CD14-positive monocyte (primary cell): Measurements from ENCODE around the gene GPSM1. TPM values are rescaled to one million over a fixed set of nuclear protein-coding genes. Genes with fewer than 3 reads are reported as not detected.

Source experiments
- DNase-seq, 3 donors: peaks; one replicate each; pipeline ENCODE4 v3.0.0-alpha.2; 2011 to 2022
- H2AFZ ChIP-seq: 2 replicates; pipeline ENCODE4 v1.6.0; 2012; ENCODE audit warnings: mild to moderate bottlenecking, low read depth, low read length, inconsistent platforms; ENCODE audit not compliant: insufficient read depth, poor library complexity, severe bottlenecking
- H3K27ac ChIP-seq, 2 donors: 1 replicate in 1 of 2; 2 replicates in 1 of 2; pipeline ENCODE4 v1.5.1; 2012 to 2013; ENCODE audit warnings: low read length in 2 of 2, control low read depth in 1 of 2, inconsistent platforms in 1 of 2, low read depth in 1 of 2, mild to moderate bottlenecking in 1 of 2
- H3K27me3 ChIP-seq, 2 donors: one replicate each; pipeline versions ENCODE4 v1.6.0 to v1.6.1; 2011 to 2013; ENCODE audit warnings: low read length in 2 of 2; ENCODE audit not compliant: control insufficient read depth in 2 of 2, insufficient read depth in 2 of 2
- H3K36me3 ChIP-seq, 2 donors: replicated peaks in 1 of 2; 1 replicate in 1 of 2; 2 replicates in 1 of 2; pipeline versions ENCODE4 v1.5.1 to v1.6.1; 2012 to 2013; ENCODE audit warnings: low read length in 2 of 2, control low read depth in 1 of 2, inconsistent platforms in 1 of 2, mild to moderate bottlenecking in 1 of 2; ENCODE audit not compliant: insufficient read depth in 2 of 2, control insufficient read depth in 1 of 2
- H3K4me1 ChIP-seq, 2 donors: 1 replicate in 1 of 2; 2 replicates in 1 of 2; pipeline versions ENCODE4 v1.5.1 to v1.6.1; 2012 to 2013; ENCODE audit warnings: low read length in 2 of 2, control low read depth in 1 of 2, inconsistent platforms in 1 of 2, mild to moderate bottlenecking in 1 of 2, moderate library complexity in 1 of 2; ENCODE audit not compliant: insufficient read depth in 2 of 2, control insufficient read depth in 1 of 2
- H3K4me2 ChIP-seq: replicated peaks from 2 replicates; pipeline ENCODE3; 2012; ENCODE audit warnings: low read length, moderate library complexity, mild to moderate bottlenecking; ENCODE audit not compliant: poor library complexity, severe bottlenecking; ENCODE audit errors: extremely low read depth
- H3K4me3 ChIP-seq, 3 experiments: fragments of 200-600 bp in 1 of 3; sonication (generic) in 1 of 3; replicated peaks in 1 of 3; 1 replicate in 2 of 3; 2 replicates in 1 of 3; pipeline ENCODE4 v1.5.1; 2011 to 2013; ENCODE audit warnings: low read length in 3 of 3, mild to moderate bottlenecking in 3 of 3, control low read depth in 2 of 3, low read depth in 2 of 3, inconsistent platforms in 1 of 3, moderate library complexity in 1 of 3
- H3K79me2 ChIP-seq: 2 replicates; pipeline ENCODE4 v1.6.0; 2012; ENCODE audit warnings: mild to moderate bottlenecking, control low read depth, inconsistent platforms, low read length, moderate library complexity; ENCODE audit not compliant: insufficient read depth
- H3K9ac ChIP-seq: 2 replicates; pipeline ENCODE4 v1.6.0; 2017; ENCODE audit warnings: low read length, mild to moderate bottlenecking; ENCODE audit not compliant: insufficient read depth, poor library complexity, severe bottlenecking
- H3K9me3 ChIP-seq, 2 donors: replicated peaks in 1 of 2; 1 replicate in 1 of 2; 2 replicates in 1 of 2; pipeline versions ENCODE4 v1.5.1 to v1.6.1; 2012 to 2013; ENCODE audit warnings: low read length in 2 of 2, control low read depth in 1 of 2; ENCODE audit not compliant: control insufficient read depth in 1 of 2, insufficient read depth in 1 of 2
- H4K20me1 ChIP-seq: 2 replicates; pipeline ENCODE4 v1.6.0; 2012; ENCODE audit warnings: mild to moderate bottlenecking, low read length, control low read depth, moderate library complexity; ENCODE audit not compliant: insufficient read depth
- H3K27ac Mint-ChIP-seq, 7 donors: one replicate each; pipeline ENCODE4 v1.8.0; 2020; ENCODE audit warnings: mild to moderate bottlenecking in 7 of 7, mixed read lengths in 7 of 7, moderate library complexity in 6 of 7, inconsistent platforms in 2 of 7
- H3K27me3 Mint-ChIP-seq, 3 donors: one replicate each; pipeline ENCODE4 v1.8.0; 2021 to 2022; ENCODE audit warnings: low read depth in 3 of 3, mild to moderate bottlenecking in 3 of 3, mixed read lengths in 3 of 3, moderate library complexity in 3 of 3, inconsistent platforms in 1 of 3
- H3K36me3 Mint-ChIP-seq, 2 donors: one replicate each; pipeline ENCODE4 v1.8.0; 2020; ENCODE audit warnings: mixed read lengths in 2 of 2, inconsistent platforms in 1 of 2, mild to moderate bottlenecking in 1 of 2
- H3K4me1 Mint-ChIP-seq: one replicate; pipeline ENCODE4 v1.8.0; 2020; ENCODE audit warnings: mild to moderate bottlenecking, mixed read lengths
- H3K4me3 Mint-ChIP-seq, 2 donors: one replicate each; pipeline ENCODE4 v1.8.0; 2020; ENCODE audit warnings: mild to moderate bottlenecking in 2 of 2, mixed read lengths in 2 of 2, moderate library complexity in 1 of 2
- H3K9me3 Mint-ChIP-seq, 7 donors: one replicate each; pipeline ENCODE4 v1.8.0; 2020 to 2022; ENCODE audit warnings: mixed read lengths in 7 of 7, mild to moderate bottlenecking in 6 of 7, moderate library complexity in 6 of 7, inconsistent platforms in 2 of 7
- CTCF ChIP-seq: fragments of 200-600 bp; IDR thresholded peaks from one replicate; pipeline ENCODE4 v1.8.0; 2022; ENCODE audit warnings: antibody characterized with exemption, mild to moderate bottlenecking
- WGBS: methylation state at CpG from one replicate; pipeline ENCODE4 v1.1.5; 2013; ENCODE audit warnings: missing lambda C conversion rate; ENCODE audit not compliant: insufficient coverage; 5-methylcytosine and 5-hydroxymethylcytosine counted together
- intact Hi-C, 2 donors: fragments of 100-400 bp; cut with micrococcal nuclease; formaldehyde crosslinking; loops; one replicate each; pipeline versions ENCODE4 v1.15.0 to v1.15.1; 2023
- polyA plus RNA-seq, 3 donors: library from polyadenylated mRNA; depleted of rRNA in 1 of 3; unstranded in 2 of 3; stranded (reverse) in 1 of 3; fragments of 300-500 nt in 2 of 3; fragments of >200 nt in 1 of 3; fragmentation: Illumina TruSeq in 2 of 3; gene quantifications; 1 replicate in 2 of 3; 2 replicates in 1 of 3; pipeline ENCODE4 v1.2.3, GENCODE V29; 2012 to 2021

The GPSM1 gene
- polyA plus RNA-seq, 3 donors, result 0.67 to 3.1 (median 0.73) TPM

- peak overlapping the region in 1 of 7 donors; percentile 26 for H3K27ac Mint-ChIP-seq
- peaks cover 0 to 5% (median 3%) of the 10 kb centered on the region in 3 donors for H3K27me3 Mint-ChIP-seq
- Histone ChIP-seq H3K4me1 (no peaks in the 10 kb centered on the region), H3K27me3 (no peaks in the 10 kb centered on the region), H4K20me1 (no peaks in the 10 kb centered on the region), H3K36me3 (no peaks in the 10 kb centered on the region), H3K27ac (no peak overlapping the region), H3K79me2 (no peaks in the 10 kb centered on the region), H3K4me2 (no peak overlapping the region), H3K9ac (no peak overlapping the region), H3K9me3 (peaks cover 0 to 6% of the 10 kb centered on the region in 2 donors), H3K4me3 (no peak overlapping the region), H2AFZ (no peak overlapping the region)
- H3K4me3 Mint-ChIP-seq, result no peak overlapping the region
- no peak for TF ChIP-seq CTCF
- WGBS, result 88% methylated on average over 23 of the region's 26 CpGs
- H3K4me1 Mint-ChIP-seq, result no peaks in the 10 kb centered on the region
- intact Hi-C loops, result no loop called here
- no peak for DNase-seq
- H3K9me3 Mint-ChIP-seq, result peaks cover 0 to 5% (median 0%) of the 10 kb centered on the region in 7 donors
- H3K36me3 Mint-ChIP-seq, result no peaks in the 10 kb centered on the region
These were observed 29.3 kb upstream of the GPSM1 start for GRCh38 chr9:136297766-136298735.

- no peaks in the 10 kb centered on the region for H3K36me3 ChIP-seq
- H3K27me3 ChIP-seq, result no peaks in the 10 kb centered on the region
- H3K27ac ChIP-seq, result no peak overlapping the region
- Mint-ChIP-seq H3K9me3 (peaks cover 0 to 5% (median 0%) of the 10 kb centered on the region in 7 donors), H3K4me3 (no peak overlapping the region), H3K27ac (no peak overlapping the region), H3K27me3 (peaks cover 0 to 5% (median 3%) of the 10 kb centered on the region in 3 donors), H3K36me3 (no peaks in the 10 kb centered on the region), H3K4me1 (no peaks in the 10 kb centered on the region)
- H3K4me2 ChIP-seq, result no peak overlapping the region
- no peaks in the 10 kb centered on the region for H3K9me3 ChIP-seq
- H3K4me3 ChIP-seq, result no peak overlapping the region
- H3K9ac ChIP-seq, result no peak overlapping the region
- no peak for TF ChIP-seq CTCF
- H3K4me1 ChIP-seq, result no peaks in the 10 kb centered on the region
- no peak overlapping the region for H2AFZ ChIP-seq
- intact Hi-C loops, result no loop called here
- H3K79me2 ChIP-seq, result no peaks in the 10 kb centered on the region
- DNase-seq, result no peak
- WGBS, result 82% methylated on average over 18 of the region's 18 CpGs
- H4K20me1 ChIP-seq, result no peaks in the 10 kb centered on the region
These were observed 28.2 kb upstream of the GPSM1 start for GRCh38 chr9:136299116-136299515.
